OCI-LY1 (cell line): ENCODE measurements around the gene ADAMTS17.

ENCODE experiments used
- H2AFZ ChIP-seq: fragments of 200-600 bp; sonication (generic), shearing (Covaris generic); 2 replicates; pipeline ENCODE4 v1.6.0; 2014; ENCODE audit warnings: antibody characterized with exemption, mild to moderate bottlenecking, low read length
- H3F3A ChIP-seq: fragments of 200-600 bp; sonication (generic), shearing (Covaris generic); 2 replicates; pipeline ENCODE4 v1.6.0; 2014; ENCODE audit warnings: mild to moderate bottlenecking, antibody characterized with exemption, low read length, moderate library complexity; ENCODE audit not compliant: insufficient read depth
- H3K27ac ChIP-seq: fragments of 200-600 bp; sonication (generic); 2 replicates; pipeline ENCODE4 v1.5.1; 2014; ENCODE audit warnings: low read length, mixed run types, mild to moderate bottlenecking, low read depth; ENCODE audit not compliant: poor library complexity, severe bottlenecking
- H3K27me3 ChIP-seq: fragments of 200-600 bp; sonication (generic); 2 replicates; pipeline ENCODE4 v1.6.0; 2014; ENCODE audit warnings: antibody characterized with exemption, mild to moderate bottlenecking, low read length, moderate library complexity; ENCODE audit not compliant: insufficient read depth
- H3K36me3 ChIP-seq: fragments of 200-600 bp; sonication (generic); 2 replicates; pipeline ENCODE4 v1.6.1; 2014; ENCODE audit warnings: mild to moderate bottlenecking, antibody characterized with exemption, low read length, moderate library complexity, mixed read lengths; ENCODE audit not compliant: insufficient read depth
- H3K4me1 ChIP-seq: fragments of 200-600 bp; sonication (generic); 2 replicates; pipeline ENCODE4 v1.5.1; 2014; ENCODE audit warnings: mild to moderate bottlenecking, low read length, moderate library complexity; ENCODE audit not compliant: insufficient read depth, severe bottlenecking
- H3K4me2 ChIP-seq: fragments of 200-600 bp; sonication (generic), shearing (Covaris generic); 2 replicates; pipeline ENCODE4 v1.6.1; 2014; ENCODE audit warnings: low read length
- H3K4me3 ChIP-seq: fragments of 200-600 bp; sonication (generic); 2 replicates; pipeline ENCODE4 v1.5.1; 2014; ENCODE audit warnings: low read length, low read depth, mild to moderate bottlenecking, mixed read lengths; ENCODE audit not compliant: poor library complexity, severe bottlenecking
- H3K79me2 ChIP-seq: fragments of 200-600 bp; shearing (Covaris generic); 2 replicates; pipeline ENCODE4 v1.6.1; 2016; ENCODE audit warnings: mixed run types, low read length, mixed read lengths; ENCODE audit not compliant: insufficient read depth
- H3K9ac ChIP-seq: fragments of 200-600 bp; sonication (generic), shearing (Covaris generic); 2 replicates; pipeline ENCODE4 v1.6.1; 2014; ENCODE audit warnings: mild to moderate bottlenecking, low read length, mixed read lengths
- H3K9me2 ChIP-seq: fragments of 200-600 bp; sonication (generic), shearing (Covaris generic); 2 replicates; pipeline ENCODE4 v1.6.1; 2014; ENCODE audit warnings: low read depth, mild to moderate bottlenecking, low read length, mixed read lengths
- H3K9me3 ChIP-seq: fragments of 200-600 bp; shearing (Covaris generic); 2 replicates; pipeline ENCODE4 v1.6.1; 2014; ENCODE audit warnings: low read length, mixed read lengths
- H4K20me1 ChIP-seq: fragments of 200-600 bp; sonication (generic), shearing (Covaris generic); 2 replicates; pipeline ENCODE4 v1.6.0; 2016; ENCODE audit warnings: mild to moderate bottlenecking, low read length; ENCODE audit not compliant: insufficient read depth
- CTCF ChIP-seq: fragments of 200-600 bp; sonication (generic), shearing (Covaris generic); IDR thresholded peaks from 2 replicates; pipeline ENCODE4 v1.5.1; 2017; ENCODE audit warnings: mild to moderate bottlenecking, antibody characterized with exemption, low read length, moderate library complexity, mixed read lengths
- EZH2 ChIP-seq: fragments of 200-600 bp; sonication (generic), shearing (Covaris generic); IDR thresholded peaks from 2 replicates; pipeline ENCODE4 v1.8.0; 2017; ENCODE audit warnings: borderline replicate concordance, mixed run types, mild to moderate bottlenecking, antibody characterized with exemption, low read length, moderate library complexity, mixed read lengths

The ADAMTS17 gene

DNA sequence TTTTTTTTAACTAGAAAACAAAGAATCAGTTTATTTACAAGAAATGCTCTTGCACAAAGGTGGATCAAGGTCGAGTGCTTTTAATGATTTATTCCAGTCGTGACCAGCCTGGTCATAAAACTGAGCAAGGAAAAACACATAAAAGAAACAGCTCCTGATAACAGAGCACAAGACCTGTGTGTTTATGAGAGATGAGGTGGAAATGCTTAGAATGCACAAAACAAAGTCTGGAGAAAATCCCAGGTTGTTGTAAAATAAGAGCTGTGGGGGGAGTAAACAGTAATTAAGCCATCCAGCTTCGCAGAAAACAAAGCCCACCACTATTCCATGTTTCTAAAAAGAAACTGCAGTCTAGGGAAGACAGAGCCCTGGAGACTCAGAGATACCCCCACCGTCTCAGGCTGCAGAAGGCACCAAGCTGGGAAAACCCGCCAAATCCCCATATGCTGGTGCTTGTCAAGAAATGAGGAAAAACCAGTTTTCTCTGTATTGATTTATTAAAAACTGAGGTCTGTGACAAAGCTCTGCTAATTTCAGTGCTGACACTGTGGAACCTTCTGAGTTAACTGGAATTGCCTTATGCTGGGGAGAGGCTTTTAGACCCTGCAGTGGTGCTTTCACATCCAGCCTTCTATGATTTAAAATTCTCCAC is 139.3 kb downstream of the ADAMTS17 start:
- H3K4me2 ChIP-seq, result peak overlapping the region; percentile 29; the same call in 1 of the 2 replicates
- no peak for TF ChIP-seq EZH2
- TF ChIP-seq CTCF, result no peak
- no peak overlapping the region for H3K9ac ChIP-seq
- no peaks in the 10 kb centered on the region for H3K79me2 ChIP-seq
- H3K27me3 ChIP-seq, result no peaks in the 10 kb centered on the region
- H4K20me1 ChIP-seq, result no peaks in the 10 kb centered on the region
- H3F3A ChIP-seq, result no peaks in the 10 kb centered on the region
- H3K9me2 ChIP-seq, result no peaks in the 10 kb centered on the region
- H3K4me1 ChIP-seq, result peaks cover 21% of the 10 kb centered on the region
- H3K36me3 ChIP-seq, result no peaks in the 10 kb centered on the region
- no peak overlapping the region for H2AFZ ChIP-seq
- H3K27ac ChIP-seq, result no peak overlapping the region
- no peak overlapping the region for H3K4me3 ChIP-seq
- no peaks in the 10 kb centered on the region for H3K9me3 ChIP-seq

DNA sequence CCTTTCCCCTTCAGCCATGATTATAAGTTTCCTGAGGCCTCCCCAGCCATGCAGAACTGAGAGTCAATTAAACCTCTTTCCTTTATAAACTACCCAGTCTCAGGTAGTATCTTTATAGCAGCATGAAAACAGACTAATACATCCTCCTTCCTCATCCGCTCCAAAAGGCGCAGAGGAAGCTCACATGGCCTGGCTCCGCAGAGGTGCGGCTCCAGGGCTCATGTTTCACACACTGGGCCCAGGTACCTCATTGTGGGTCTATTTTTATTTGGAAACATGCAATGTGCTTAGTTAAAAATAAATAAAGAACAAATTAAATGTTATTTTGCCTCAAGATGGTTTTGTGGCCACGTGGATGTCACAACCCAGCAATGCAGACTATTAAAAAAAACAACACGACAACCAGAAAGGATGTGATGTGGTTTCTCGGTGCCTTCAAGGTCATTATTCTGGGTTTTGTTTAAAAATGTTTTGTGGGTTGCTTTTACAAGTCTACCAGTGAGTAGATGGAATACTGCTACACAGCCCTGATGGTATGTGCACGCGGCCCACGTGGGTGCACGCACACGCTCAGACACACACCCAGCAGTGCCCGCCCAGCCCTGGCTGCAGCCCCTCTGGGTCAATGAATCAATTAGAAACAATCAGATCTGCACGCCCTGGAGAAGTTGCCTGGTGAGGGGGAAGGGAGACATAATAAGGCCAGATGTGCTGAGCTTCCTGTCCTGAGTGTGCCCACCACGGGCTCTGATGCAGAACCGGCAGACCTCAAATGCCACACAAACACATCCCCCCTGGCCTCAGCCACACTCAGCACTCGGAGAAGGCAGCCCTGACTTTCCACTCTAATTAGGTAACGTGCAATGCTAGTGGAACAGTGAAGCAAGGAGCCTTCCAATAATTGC is 140.1 kb downstream of the ADAMTS17 start:
- Histone ChIP-seq H3K27ac (peak overlapping the region; percentile 47), H3K36me3 (no peaks in the 10 kb centered on the region), H3K79me2 (no peaks in the 10 kb centered on the region), H3K9me2 (no peaks in the 10 kb centered on the region), H3K9me3 (no peaks in the 10 kb centered on the region), H3F3A (no peaks in the 10 kb centered on the region), H2AFZ (no peak overlapping the region), H3K9ac (no peak overlapping the region), H3K27me3 (no peaks in the 10 kb centered on the region), H3K4me1 (peaks cover 21% of the 10 kb centered on the region), H3K4me3 (no peak overlapping the region), H4K20me1 (no peaks in the 10 kb centered on the region), H3K4me2 (peak overlapping the region; percentile 29; the same call in 1 of the 2 replicates)
- TF ChIP-seq EZH2 (no peak), CTCF (no peak)

DNA sequence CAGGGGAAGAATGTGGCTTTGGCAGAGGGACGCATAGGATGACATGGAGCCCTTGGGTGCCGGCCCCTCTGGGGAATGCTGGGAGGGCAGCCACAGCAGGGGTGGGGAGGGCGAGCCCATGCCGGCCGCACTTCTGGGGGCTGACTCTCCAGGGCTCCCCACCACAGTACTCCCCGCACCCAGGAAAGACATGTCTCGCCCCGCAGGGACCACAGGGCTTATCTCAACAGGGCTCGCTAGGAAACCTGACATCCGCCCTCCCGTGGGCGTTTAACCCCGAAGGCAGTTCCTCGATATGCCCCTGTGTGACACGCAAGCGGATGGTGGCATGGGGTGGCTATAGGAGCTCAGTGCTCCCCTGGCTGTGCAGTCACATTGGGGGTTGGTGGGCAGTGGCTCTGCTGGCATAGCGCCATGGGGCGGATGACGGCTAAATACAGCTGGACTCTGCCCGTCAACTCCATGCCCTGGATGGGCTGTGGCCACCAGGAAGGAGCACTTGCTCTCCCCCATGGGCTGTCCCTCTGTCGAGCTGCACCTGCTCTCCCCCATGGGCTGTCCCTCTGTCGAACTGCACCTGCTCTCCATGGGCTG is 141.4 kb downstream of the ADAMTS17 start:
- no peaks in the 10 kb centered on the region for H3F3A ChIP-seq
- H3K9ac ChIP-seq, result no peak overlapping the region
- no peaks in the 10 kb centered on the region for H3K9me2 ChIP-seq
- peaks cover 21% of the 10 kb centered on the region for H3K4me1 ChIP-seq
- H3K27me3 ChIP-seq, result no peaks in the 10 kb centered on the region
- no peaks in the 10 kb centered on the region for H3K79me2 ChIP-seq
- no peaks in the 10 kb centered on the region for H4K20me1 ChIP-seq
- H3K27ac ChIP-seq, result no peak overlapping the region
- no peak overlapping the region for H3K4me3 ChIP-seq
- no peaks in the 10 kb centered on the region for H3K36me3 ChIP-seq
- H2AFZ ChIP-seq, result no peak overlapping the region
- H3K9me3 ChIP-seq, result no peaks in the 10 kb centered on the region
- H3K4me2 ChIP-seq, result no peak overlapping the region
- TF ChIP-seq EZH2, result no peak
- no peak for TF ChIP-seq CTCF
